Thoracic aorta (tissue), 2 donors: ENCODE data around the gene FMNL1. TPM values are rescaled to one million over a fixed set of nuclear protein-coding genes. Genes with fewer than 3 reads are reported as not detected.
A peak's percentile ranks its signal among the peaks of the same experiment; 100 is the strongest.

ENCODE experiments used
- ATAC-seq: fragments of 150-250 bp; one replicate; pipeline ENCODE4 v1.8.0; 2017; ENCODE audit warnings: low read depth; ENCODE audit not compliant: insufficient number of reproducible peaks, low FRiP score
- DNase-seq: peaks from one replicate; pipeline ENCODE4 v3.0.0-alpha.2; 2020; ENCODE audit warnings: low spot score
- H3K27ac ChIP-seq, 2 donors: fragments of 200-600 bp; sonication (generic); 1 replicate in 1 of 2; 2 replicates in 1 of 2; pipeline ENCODE4 v1.5.1; 2016; ENCODE audit warnings: mild to moderate bottlenecking in 2 of 2, moderate library complexity in 2 of 2
- H3K27me3 ChIP-seq: fragments of 200-600 bp; sonication (generic); replicated peaks from 2 replicates; pipeline ENCODE4 v1.6.0; 2016; ENCODE audit warnings: mild to moderate bottlenecking; ENCODE audit not compliant: insufficient read depth
- H3K36me3 ChIP-seq: fragments of 200-600 bp; sonication (generic); one replicate; pipeline ENCODE4 v1.5.1; 2016
- H3K4me1 ChIP-seq, 2 donors: fragments of 200-600 bp; sonication (generic); 1 replicate in 1 of 2; 2 replicates in 1 of 2; pipeline versions ENCODE4 v1.5.1 to v1.6.0; 2016; ENCODE audit warnings: low read depth in 2 of 2, mild to moderate bottlenecking in 1 of 2; ENCODE audit not compliant: control insufficient read depth in 1 of 2
- H3K4me3 ChIP-seq: fragments of 200-600 bp; sonication (generic); 2 replicates; pipeline ENCODE4 v1.5.1; 2016; ENCODE audit warnings: mild to moderate bottlenecking
- H3K9me3 ChIP-seq: fragments of 200-600 bp; sonication (generic); 2 replicates; pipeline ENCODE4 v1.5.1; 2016
- total RNA-seq, 2 donors: library from RNA; depleted of rRNA; stranded (reverse); fragments of >200 nt; gene quantifications; one replicate each; pipeline versions ENCODE4 v1.1.0 to v1.2.3, GENCODE V29; 2016
- TF ChIP-seq, protein P1 (sequence below): fragments of 200-600 bp; sonication (generic); IDR thresholded peaks from one replicate; pipeline ENCODE4 v1.5.1; 2019; ENCODE audit warnings: antibody characterized with exemption

FMNL1 gene
- total RNA-seq, 2 donors from 2014 or later: 31.4 to 37.2 TPM

GRCh38 chr17:45265821-45266220 lies 44.1 kb downstream of the FMNL1 start:
- H3K9me3 ChIP-seq: no peaks in the 10 kb centered on the region
- H3K27me3 ChIP-seq: no peaks in the 10 kb centered on the region
- TF ChIP-seq, protein P1, sequence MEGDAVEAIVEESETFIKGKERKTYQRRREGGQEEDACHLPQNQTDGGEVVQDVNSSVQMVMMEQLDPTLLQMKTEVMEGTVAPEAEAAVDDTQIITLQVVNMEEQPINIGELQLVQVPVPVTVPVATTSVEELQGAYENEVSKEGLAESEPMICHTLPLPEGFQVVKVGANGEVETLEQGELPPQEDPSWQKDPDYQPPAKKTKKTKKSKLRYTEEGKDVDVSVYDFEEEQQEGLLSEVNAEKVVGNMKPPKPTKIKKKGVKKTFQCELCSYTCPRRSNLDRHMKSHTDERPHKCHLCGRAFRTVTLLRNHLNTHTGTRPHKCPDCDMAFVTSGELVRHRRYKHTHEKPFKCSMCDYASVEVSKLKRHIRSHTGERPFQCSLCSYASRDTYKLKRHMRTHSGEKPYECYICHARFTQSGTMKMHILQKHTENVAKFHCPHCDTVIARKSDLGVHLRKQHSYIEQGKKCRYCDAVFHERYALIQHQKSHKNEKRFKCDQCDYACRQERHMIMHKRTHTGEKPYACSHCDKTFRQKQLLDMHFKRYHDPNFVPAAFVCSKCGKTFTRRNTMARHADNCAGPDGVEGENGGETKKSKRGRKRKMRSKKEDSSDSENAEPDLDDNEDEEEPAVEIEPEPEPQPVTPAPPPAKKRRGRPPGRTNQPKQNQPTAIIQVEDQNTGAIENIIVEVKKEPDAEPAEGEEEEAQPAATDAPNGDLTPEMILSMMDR: no peak
- H3K4me3 ChIP-seq: no peak overlapping the region
- no peak for ATAC-seq
- H3K4me1 ChIP-seq: peaks cover 0 to 12% of the 10 kb centered on the region in 2 donors
- H3K27ac ChIP-seq: no peak overlapping the region
- H3K36me3 ChIP-seq: peaks cover 49% of the 10 kb centered on the region
- no peak for DNase-seq

GRCh38 chr17:45266372-45266926 lies 44.8 kb downstream of the FMNL1 start:
- Histone ChIP-seq H3K4me1 (peaks cover 0 to 12% of the 10 kb centered on the region in 2 donors), H3K27ac (no peak overlapping the region), H3K4me3 (no peak overlapping the region), H3K36me3 (peaks cover 52% of the 10 kb centered on the region), H3K9me3 (no peaks in the 10 kb centered on the region), H3K27me3 (no peaks in the 10 kb centered on the region)
- DNase-seq (no peak), ATAC-seq (no peak)
- TF ChIP-seq, protein P1: no peak

GRCh38 chr17:45267436-45268055 lies 45.9 kb downstream of the FMNL1 start:
- Histone ChIP-seq H3K27me3 (no peaks in the 10 kb centered on the region), H3K9me3 (no peaks in the 10 kb centered on the region), H3K27ac (no peak overlapping the region), H3K4me1 (peaks cover 0 to 7% of the 10 kb centered on the region in 2 donors), H3K4me3 (no peak overlapping the region), H3K36me3 (peaks cover 52% of the 10 kb centered on the region)
- TF ChIP-seq, protein P1: no peak
- DNase-seq (no peak), ATAC-seq (no peak)

- ATAC-seq (no peak), DNase-seq (no peak)
- no peak overlapping the region for H3K27ac ChIP-seq
- H3K4me1 ChIP-seq: peaks cover 0 to 6% of the 10 kb centered on the region in 2 donors
- no peak overlapping the region for H3K4me3 ChIP-seq
- no peaks in the 10 kb centered on the region for H3K27me3 ChIP-seq
- no peaks in the 10 kb centered on the region for H3K9me3 ChIP-seq
- H3K36me3 ChIP-seq: peaks cover 65% of the 10 kb centered on the region
- TF ChIP-seq, protein P1: no peak
Measured at GRCh38 chr17:45269912-45270311, 48.2 kb downstream of the FMNL1 start.

DNA sequence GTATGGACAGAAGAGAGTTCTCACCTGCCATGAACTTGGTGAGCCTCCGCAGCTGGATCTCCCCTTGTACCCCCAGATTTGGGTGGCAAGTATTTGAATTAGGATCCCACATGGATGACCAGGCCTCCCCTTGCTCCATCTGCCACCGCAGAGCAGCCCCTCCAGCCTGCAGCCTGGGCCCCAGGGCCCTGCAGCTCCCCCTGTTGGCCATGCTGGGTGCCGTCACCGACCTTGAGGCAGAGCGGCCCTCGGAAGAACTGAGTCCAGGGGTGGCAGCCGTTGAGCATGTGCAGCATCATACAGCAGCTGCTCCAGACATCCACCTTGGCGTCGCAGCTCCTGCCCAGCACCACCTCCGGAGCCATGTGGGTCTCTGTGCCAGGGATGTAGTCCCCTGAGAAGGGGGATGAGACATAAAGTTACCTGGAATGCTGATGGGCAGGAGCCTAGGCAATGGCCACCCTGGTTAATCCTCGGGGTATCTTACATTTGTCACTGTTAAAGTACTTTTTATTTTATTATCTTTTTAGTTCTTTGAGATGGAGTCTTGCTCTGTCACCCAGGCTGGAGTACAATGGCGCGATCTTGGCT lies 49.2 kb downstream of the FMNL1 start:
- ATAC-seq: no peak
- no peak for DNase-seq
- H3K27ac ChIP-seq: no peak overlapping the region
- TF ChIP-seq, protein P1: peak; percentile 29
- H3K27me3 ChIP-seq: no peaks in the 10 kb centered on the region
- H3K4me3 ChIP-seq: no peak overlapping the region
- no peaks in the 10 kb centered on the region for H3K9me3 ChIP-seq
- H3K36me3 ChIP-seq: peaks cover 61% of the 10 kb centered on the region
- peaks cover 0 to 2% of the 10 kb centered on the region in 2 donors for H3K4me1 ChIP-seq
